ENCODE results near the gene UGT2B7.
A peak's percentile ranks its signal among the peaks of the same experiment; 100 is the strongest.
"Not testable (repeated sequence)": the region's sequence is repeated elsewhere in the genome, so short reads cannot be mapped to it uniquely, and the experiment has no call there.

UGT2B7 gene

DNA sequence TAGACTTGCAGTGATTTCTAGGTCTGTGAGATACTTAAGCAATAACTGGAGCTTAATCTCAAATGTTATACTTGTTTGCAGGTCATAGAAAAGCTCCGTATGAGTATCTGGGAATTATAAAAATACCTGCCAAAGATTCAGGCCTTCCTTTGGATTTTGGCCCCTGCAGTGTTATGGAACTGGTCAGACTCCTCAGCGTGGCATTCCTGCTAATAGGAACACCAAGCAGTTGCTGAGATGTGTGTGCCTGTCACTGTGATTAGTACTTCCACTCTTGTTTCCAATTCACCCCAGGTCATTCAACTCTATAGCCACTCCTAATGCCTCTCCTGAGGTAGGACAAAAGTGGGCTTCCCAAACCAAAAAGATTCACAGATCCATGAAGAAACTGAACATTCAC is 7.8 kb upstream of the UGT2B7 start:
- no peak for DNase-seq (ENCODE audit: low spot score)

DNA sequence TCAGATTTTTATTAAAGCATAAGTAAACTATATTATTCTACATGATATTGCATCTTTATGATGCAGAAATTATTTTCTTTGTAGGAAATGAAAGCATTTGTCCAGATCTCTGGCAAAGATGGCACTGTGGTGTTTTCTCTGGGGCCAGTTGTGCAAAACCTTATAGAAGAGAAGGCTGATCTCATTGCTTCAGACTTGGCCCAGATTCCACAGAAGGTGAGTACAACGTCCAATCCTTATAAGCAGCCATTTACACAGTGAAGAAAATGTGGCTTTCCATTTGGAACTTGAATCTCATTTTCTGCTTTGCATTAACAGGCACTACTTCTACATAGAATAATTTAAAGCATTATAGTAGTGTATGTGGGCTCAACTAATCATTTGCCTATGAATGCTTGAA is 6.9 kb upstream of the UGT2B7 start:
- DNase-seq (ENCODE audit: low spot score): no peak

DNA sequence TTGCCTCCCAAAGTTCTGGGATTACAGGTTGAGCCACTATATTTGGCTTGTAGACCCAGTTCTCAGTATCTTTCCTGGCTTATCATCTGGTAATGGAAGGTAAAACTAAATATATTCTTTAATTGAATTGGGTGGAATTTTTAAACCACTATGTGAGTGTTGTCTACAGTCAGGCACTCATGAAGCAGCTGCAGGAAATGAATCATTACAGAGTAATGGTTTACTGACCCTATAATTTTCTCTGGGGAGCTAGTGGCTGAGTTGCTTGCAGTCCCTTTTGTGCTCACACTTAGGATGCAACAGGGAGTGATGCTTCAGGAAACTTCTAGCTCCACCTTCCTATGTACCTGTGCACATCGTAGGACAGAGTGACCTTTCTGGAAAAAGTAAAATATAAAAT is 4.1 kb upstream of the UGT2B7 start:
- DNase-seq (ENCODE audit: low spot score): peak; percentile 1

DNA sequence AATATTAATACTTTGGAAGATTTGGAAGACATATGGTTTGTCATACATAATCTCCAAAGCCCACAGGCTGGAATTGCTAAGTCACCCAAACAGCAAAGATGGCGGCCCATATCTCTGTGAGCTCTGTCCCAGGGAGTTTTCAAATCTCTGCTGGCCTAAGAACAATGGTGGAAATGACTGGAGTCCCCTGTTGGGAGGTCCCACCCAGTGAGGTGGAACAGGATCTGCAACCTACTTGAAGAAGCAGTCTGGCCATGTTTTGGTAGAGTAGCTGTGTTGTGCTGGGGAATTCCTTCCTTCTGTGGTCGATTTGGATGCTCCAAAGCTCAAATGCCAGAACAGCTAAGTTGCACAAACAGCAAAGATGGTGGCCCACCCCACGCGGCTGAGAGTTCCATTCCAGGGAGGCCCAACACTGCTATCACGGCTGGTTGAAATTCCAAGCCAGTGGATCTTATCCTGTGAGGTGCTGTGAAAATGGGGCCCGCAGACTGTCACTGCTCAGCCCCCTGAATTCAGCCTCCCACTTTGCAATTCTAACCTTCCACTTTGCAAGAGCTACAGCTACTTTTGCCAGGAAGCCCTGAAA is 3.2 kb upstream of the UGT2B7 start:
- DNase-seq (ENCODE audit: low spot score): no peak

DNA sequence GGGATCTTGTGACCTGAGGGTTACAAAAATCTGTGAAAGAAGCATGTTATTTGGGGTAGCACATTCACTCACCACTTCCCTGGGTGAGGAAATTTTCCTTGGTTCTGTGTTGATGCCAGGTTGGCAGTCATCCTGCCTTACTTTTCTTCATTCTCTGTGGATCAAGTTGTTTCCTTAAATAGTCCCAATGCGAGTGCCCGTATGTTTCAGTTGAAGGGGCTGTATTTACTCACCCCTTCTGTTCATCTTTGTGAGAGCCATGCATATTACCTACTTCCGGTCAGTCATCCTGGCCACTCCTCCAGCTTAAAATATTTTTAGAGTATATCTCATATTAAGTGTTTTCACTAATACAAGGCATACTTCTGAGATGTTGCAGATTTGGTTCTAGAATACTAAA is 2.6 kb upstream of the UGT2B7 start:
- no peak for DNase-seq (ENCODE audit: low spot score)

DNA sequence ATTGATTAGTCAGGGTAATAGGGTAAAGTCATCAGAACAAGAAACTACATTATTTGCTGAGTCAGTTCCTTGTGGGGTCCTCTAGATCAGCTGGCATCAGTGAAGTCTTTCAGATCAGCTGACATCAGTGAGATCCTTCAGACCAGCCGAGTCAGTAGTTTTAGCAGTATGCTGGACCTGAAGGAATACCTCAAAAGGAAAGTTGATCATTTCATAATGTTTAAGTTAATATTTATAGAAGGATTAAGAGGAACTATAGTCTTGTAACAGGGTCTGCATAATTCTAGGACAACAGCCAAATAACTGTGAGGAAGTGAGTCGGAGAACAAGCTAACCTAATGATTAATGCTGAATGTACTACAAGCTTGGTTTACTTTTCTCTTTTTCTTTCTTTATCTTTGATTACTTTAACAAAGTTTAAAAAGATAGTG is 958 bp upstream of the UGT2B7 start:
- no peak for DNase-seq (ENCODE audit: low spot score)

DNA sequence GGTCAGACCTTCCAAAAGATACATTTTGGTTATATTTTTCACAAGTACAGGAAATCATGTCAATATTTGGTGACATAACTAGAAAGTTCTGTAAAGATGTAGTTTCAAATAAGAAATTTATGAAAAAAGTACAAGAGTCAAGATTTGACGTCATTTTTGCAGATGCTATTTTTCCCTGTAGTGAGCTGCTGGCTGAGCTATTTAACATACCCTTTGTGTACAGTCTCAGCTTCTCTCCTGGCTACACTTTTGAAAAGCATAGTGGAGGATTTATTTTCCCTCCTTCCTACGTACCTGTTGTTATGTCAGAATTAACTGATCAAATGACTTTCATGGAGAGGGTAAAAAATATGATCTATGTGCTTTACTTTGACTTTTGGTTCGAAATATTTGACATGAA is 536 bp downstream of the UGT2B7 start:
- DNase-seq (ENCODE audit: low spot score): no peak

DNA sequence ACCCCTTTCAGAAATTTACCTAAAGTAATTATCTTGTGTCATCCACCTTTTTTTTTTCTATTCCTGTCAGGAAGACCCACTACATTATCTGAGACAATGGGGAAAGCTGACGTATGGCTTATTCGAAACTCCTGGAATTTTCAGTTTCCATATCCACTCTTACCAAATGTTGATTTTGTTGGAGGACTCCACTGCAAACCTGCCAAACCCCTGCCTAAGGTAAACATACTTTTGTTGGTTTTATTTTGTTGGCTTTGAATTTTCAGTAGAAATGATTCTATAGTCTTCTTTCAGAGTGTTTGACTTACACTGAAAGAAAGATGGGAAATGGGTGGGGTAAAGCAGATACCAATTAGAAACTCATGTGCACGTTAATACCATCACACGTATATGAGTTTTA is 2.2 kb downstream of the UGT2B7 start:
- no peak for DNase-seq (ENCODE audit: low spot score)

DNA sequence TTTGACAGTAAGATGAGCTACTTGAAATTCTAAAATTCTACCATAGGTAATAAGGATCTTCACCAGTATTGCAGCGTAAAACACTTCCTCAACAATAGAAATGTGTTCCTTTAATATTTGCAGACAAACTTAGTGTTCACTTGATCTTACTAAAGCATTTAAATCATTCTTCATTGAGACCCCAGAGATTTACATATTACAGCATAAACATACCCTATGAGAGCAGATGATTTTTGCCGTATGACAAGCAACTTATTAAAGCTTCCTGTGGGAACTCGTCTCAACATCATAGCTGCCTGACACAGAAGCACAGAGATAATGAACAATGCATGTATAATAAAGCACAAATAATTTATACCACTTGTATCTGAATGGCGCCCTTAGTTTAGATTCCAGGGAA is 3.6 kb downstream of the UGT2B7 start:
- no peak for DNase-seq (ENCODE audit: low spot score)

DNA sequence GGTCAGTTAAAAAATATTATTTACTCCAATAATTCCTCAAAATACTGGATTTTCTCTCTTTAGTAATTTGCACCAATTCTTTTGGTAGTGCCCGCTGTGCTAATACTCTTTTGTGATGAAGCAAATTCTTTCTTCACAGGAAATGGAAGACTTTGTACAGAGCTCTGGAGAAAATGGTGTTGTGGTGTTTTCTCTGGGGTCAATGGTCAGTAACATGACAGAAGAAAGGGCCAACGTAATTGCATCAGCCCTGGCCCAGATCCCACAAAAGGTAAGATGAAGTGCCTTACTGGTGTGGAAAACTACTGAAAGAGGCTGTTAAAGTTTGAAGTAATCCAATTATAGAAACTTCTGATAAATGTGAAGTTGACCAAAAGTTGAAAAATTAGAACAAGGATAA is 6.4 kb downstream of the UGT2B7 start:
- not testable (repeated sequence) for DNase-seq (ENCODE audit: low spot score)

DNA sequence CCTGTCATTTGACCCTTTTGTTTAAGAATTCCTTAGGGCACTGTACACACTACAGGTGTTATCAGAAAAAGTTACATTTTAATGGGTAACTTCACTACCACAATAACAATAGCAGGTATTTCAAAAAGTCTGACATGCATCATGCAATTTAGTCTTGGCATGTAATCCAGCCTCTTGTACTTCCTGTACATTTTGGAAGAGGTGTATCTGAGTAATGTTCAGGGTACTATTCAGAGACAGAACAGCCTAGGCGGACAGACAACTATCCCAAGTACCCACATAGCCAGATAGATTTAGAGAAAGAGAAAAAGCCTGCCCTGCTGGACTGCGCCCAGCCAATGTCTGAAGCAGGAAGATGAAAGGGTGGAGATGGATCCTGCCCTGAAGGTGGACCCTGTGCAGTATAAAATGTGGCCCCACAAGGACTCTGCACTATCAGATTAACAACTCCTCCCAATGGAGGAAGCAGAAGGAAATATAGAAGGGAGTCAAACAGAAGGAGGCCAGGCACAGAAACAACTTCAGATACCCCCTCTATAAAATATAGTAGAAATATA is 8.5 kb downstream of the UGT2B7 start:
- DNase-seq (ENCODE audit: low spot score): no peak

DNA sequence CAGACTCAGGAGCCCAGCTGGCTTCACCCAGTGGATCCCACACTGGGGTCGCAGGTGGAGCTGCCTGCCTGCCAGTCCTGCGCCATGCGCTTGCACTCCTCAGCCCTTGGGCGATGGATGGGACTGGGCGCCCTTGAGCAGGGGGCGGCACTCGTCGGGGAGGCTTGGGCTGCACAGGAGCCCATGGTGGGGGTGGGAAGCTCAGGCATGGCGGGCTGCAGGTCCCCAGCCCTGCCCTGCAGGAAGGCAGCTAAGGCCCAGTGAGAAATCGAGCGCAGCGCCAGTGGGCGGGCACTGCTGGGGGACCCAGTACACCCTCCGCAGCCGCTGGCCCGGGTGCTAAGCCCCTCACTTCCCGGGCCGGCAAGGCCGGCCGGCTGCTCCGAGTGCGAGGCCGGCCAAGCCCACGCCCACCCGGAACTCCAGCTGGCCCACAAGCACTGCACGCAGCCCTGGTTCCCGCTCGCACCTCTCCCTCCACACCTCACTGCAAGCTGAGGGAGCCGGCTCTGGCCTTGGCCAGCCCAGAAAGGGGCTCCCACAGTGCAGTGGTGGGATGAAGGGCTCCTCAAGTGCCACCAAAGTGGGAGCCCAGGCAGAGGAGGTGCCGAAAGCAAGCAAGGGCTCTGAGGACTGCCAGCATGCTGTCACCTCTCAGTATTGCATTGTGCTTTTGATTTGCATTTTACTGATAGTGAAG is 19.0 kb downstream of the UGT2B7 start:
- not testable (repeated sequence) for DNase-seq (ENCODE audit: low spot score)

DNA sequence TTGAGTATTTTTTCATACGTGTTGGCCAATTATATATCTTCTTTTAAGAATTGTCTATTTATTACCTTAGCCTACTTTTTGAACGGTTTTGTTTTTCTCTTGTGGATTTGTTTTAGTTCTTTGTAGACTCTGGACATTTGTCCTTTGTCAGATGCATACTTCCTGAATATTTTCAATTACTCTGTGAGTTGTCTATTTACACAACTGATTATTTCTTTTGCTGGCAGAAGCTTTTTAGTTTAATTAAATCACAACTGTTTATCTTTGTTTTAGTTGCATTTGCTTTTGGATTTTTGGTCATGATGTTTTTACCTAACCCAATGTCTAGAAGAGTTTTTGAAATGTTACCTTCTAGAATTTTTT is 19.6 kb downstream of the UGT2B7 start:
- DNase-seq (ENCODE audit: low spot score): no peak

DNA sequence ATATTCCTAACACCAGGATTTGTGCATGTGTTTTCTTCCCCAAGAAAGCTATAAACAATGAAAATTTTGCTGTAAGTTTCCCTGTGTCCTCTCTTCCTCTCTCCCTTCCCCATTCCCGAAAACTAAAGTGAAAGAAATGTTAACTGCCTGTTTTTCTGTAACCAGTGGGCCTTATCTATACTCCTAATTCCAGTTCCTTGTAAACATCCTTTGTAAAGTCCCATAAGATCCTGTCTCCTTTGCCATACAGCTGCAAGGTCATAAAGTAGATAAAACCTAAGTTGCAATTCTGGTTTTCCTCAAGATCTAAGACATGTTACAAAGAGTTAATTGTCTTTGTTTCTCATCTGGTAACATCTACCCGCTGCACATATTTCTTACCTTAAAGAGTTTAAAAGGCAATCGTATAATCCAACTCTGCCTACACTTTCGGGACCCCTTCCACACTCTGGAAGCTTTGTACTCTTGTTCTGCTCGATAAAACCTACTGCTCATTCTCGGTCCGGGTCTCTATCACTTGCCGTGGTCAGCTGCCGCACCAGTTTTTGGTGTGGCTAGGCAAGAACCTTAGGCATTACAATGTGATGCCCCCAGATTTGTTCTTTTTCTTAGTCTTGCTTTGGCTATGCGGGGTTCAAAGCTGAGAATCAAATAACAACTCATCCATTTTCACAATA is 20.5 kb downstream of the UGT2B7 start:
- no peak for DNase-seq (ENCODE audit: low spot score)

DNA sequence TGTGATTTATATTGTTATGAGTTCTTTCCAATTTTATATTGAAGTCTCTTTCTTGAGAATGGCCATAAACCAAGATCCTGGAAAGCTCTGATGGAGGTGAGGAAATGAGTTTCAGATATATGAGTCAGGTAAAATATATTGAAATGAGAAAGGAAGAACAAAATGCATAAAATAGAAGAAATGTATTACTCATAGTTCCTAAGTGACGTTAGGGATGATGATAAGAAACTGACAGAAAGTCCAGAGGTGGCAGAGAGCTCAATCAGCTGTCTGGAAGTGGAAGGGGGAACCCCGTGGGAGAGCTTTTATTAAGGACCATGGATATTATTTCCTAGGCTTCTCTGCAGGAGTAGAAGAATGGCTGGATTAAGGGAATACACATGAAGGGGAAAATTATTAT is 24.6 kb downstream of the UGT2B7 start:
- DNase-seq (ENCODE audit: low spot score): no peak

DNA sequence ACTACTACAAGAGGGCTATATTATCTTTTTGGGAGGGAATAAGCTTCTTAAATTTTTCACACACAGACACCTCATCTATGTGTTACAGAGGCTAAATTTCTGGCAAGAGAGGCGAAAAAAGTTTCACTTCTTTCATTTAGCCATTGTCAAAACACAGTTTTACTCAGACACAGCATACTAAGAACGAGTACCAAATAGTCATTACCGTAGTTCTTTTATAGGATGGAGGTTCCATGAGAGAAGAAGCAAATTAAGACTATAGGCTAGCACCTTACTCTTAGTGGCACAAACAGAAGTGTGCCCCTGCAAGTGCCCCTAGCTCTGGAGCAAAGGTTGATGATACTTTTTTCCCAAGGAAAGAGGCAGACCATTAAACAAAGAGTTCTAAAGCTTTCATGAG is 26.2 kb downstream of the UGT2B7 start:
- no peak for DNase-seq (ENCODE audit: low spot score)

DNA sequence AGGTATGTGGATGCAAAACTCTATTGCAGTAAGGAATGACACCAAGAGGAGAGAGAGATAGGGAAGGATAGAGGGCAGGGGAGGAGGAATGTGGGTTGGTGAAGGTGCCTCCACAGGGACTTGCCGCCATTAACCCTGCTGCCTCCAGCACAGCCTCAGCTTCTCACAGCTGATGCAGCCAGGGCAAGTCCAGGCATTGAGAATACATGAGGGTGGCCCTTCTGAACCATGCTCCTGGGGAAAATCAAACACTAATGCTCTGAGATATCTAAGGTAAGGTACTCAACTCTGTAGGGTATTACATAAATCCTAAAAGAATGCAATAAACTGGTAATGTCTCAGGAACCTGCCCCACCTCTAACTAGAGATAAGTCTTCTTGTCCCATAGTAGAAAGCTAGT is 28.7 kb downstream of the UGT2B7 start:
- DNase-seq (ENCODE audit: low spot score): no peak

DNA sequence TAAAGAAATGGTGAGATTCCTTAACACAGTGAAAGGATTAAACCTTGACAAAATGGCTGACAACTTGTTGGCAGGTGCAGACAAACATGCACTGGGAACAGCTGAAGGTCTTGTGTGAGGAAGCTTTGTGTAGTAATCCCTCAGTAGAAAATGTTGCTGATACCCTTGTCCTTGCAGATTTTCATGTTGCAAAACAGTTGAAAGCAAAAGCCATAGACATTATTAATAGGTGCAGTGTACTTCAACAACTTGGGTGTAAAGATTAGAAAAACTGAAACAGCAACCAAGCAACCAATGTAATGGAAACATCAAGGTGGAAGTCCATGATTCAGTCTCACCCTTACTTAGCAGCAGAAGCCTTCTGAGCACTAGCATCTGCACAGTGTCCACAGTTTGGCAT is 29.8 kb downstream of the UGT2B7 start:
- DNase-seq (ENCODE audit: low spot score): no peak

DNA sequence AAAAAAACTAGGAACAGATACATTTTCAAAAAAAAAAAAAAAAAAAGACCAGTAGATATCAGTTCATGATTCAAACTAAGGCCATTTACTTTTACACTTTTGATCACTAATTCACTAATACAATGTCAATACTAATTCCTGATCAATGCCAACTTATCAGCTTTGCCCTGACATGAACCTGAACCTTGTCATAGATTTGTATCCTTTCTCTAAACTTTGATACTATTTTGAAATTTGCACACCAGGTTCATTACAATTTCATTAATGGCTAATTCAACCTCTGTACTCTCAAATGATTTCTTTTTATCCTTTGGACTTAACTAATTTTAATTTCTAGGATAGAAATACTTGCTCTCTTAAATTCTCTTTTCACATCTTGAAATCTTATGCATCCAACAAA is 37.7 kb downstream of the UGT2B7 start:
- no peak for DNase-seq (ENCODE audit: low spot score)

DNA sequence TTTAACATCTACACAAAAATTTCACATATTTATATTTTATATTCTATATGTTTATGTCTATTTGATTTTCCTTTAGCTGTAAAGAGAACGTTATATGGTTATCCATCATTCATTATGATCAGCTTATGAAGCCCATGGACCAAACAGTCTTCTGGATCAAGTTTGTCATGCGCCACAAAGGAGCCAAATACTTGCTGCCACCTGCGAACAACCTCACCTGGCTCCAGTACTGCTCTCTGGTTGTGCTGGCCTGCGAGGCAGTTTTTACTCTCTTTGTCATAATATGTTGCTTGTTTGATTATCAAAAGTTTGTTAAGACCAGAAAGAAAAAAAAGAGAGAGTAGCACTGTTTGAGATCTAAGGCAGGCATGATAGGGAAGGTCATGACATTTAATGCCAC is 38.2 kb downstream of the UGT2B7 start:
- DNase-seq (ENCODE audit: low spot score): no peak

DNA sequence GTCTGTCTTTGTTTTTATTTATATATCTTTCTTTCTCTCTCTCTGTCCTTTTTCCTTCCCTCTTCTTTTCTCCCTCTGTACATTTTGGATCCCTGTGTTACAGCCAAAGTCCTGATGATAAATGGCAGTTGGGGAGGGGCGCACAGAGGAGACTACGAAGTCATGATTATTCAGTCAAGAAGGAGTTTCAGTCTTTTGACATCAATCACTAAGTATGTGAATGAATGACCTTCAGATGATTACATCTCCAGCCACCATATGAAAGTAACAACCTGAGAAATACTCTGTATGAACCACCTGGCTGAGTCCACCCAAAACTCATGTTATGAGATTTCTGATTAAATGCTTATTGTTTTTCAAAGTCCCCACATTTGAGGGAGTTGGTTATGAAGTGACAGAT is 45.0 kb downstream of the UGT2B7 start:
- DNase-seq (ENCODE audit: low spot score): no peak

DNA sequence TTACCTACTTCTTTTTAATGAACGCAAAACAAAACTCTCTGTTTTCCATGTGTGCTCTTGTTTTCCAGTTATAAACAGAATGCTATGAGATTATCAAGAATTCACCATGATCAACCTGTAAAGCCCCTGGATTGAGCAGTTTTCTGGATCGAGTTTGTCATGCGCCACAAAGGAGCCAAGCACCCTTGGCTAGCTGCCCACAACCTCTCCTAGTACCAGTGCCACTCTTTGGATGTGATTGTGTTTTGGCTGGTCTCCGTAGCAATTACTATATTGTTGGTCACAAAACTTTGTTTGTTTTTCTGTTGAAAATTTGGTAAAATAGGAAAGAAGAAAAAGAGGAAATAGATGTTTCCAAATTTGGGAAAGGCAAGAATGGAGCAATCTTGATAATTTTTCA is 51.1 kb downstream of the UGT2B7 start:
- no peak for DNase-seq (ENCODE audit: low spot score)

DNA sequence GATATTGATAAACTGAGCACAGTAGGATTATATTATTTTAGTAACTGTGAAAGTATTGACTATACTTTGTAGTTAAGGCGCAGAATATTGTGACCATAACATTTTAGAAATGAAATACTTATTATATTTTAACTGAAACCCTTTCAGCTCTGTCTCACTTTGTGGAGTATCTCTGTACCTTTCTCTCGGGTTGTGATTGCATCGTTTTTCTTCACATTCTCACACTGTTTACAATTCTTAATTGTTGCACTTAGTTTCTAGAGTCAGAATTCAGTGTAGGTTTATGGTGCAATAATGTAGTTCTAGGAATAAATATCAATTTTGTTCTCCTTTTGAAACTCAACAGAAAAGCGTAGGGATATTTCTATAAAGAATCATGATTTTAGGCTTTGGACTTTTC is 57.7 kb downstream of the UGT2B7 start:
- no peak for DNase-seq (ENCODE audit: low spot score)

DNA sequence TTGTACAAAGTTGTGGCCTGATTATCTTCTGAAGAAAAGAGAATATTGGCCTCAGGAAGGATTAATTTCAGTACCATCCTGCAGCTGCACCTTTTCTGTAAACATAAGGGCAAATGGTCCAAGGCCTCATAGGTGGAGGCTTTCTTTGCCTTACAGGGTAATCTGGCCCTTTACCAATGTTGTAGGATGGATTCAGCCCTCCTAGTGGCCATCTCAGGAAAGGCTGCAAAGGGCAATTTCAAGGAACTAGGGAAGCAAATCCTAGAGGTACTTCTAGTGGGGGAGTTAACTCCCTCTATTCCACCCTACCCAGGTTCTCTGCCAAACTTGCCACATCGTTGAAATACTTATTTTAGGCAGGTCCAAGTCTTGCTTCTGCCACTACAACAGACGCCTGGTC is 60.6 kb downstream of the UGT2B7 start:
- no peak for DNase-seq (ENCODE audit: low spot score)

Measured in GM03348 (cell line).